AG10803 (cell line): Measurements from ENCODE around the gene HBB.

Experiments used
- DNase-seq: peaks from one replicate; pipeline ENCODE4 v3.0.0; 2010; ENCODE audit warnings: low read depth
- H3K4me3 ChIP-seq: 2 replicates; pipeline ENCODE4 v1.5.1; 2011; ENCODE audit warnings: mild to moderate bottlenecking, low read length, control low read depth
- CTCF ChIP-seq: conservative IDR thresholded peaks from 2 replicates; pipeline ENCODE4 v1.5.1; 2011; ENCODE audit warnings: mild to moderate bottlenecking, low read length, control low read depth, inconsistent platforms

HBB gene

GRCh38 chr11:5224538-5225479 lies 2.1 kb downstream of the HBB start:
- TF ChIP-seq CTCF, result no peak
- DNase-seq, result no peak
- H3K4me3 ChIP-seq, result no peak overlapping the region

- H3K4me3 ChIP-seq, result no peak overlapping the region
- no peak for TF ChIP-seq CTCF
- DNase-seq, result no peak
Observed at GRCh38 chr11:5223686-5224085, 3.2 kb downstream of the HBB start.

- DNase-seq, result no peak
- no peak for TF ChIP-seq CTCF
- no peak overlapping the region for H3K4me3 ChIP-seq
Observed at GRCh38 chr11:5223146-5223545, 3.7 kb downstream of the HBB start.

GRCh38 chr11:5210376-5210885 lies 16.4 kb downstream of the HBB start:
- no peak for DNase-seq
- TF ChIP-seq CTCF, result no peak
- no peak overlapping the region for H3K4me3 ChIP-seq

- peak; percentile 76 for DNase-seq
- peak; percentile 84 for TF ChIP-seq CTCF
Observed at GRCh38 chr11:5204787-5205186, 22.1 kb downstream of the HBB start.

GRCh38 chr11:5203366-5203765 lies 23.5 kb downstream of the HBB start:
- DNase-seq, result no peak
- H3K4me3 ChIP-seq, result no peak overlapping the region
- no peak for TF ChIP-seq CTCF

More at GRCh38 chr11:5204787-5205186, 22.1 kb downstream of the HBB start:
- no peak overlapping the region for H3K4me3 ChIP-seq

- no peak within 1 kb of the TSS for H3K4me3 ChIP-seq
- no peak for TF ChIP-seq CTCF
- DNase-seq, result no peak
Observed at GRCh38 chr11:5200582-5200981, 26.3 kb downstream of the HBB start, which contains the start of gene OR51V1. Gene OR51V1 (minus strand): TSS chr11:5200682. CDS start chr11:5200682, 0 bp downstream.
